HEK293 (cell line): Measurements from ENCODE around the gene CCSER1.

Experiments used
- CTCF ChIA-PET: fragments of 350-600 bp; formaldehyde crosslinking; extraction: SDS; loops from one replicate; lab custom pipeline; 2021; ENCODE audit warnings: antibody characterized with exemption; lab: Yijun Ruan, JAX
- POLR2A ChIA-PET: fragments of 300-600 bp; formaldehyde crosslinking; extraction: SDS; loops from one replicate; lab custom pipeline; 2020; ENCODE audit warnings: antibody characterized with exemption, inconsistent platforms; lab: Yijun Ruan, JAX
- H3K27ac ChIP-seq: fragments of 200-500 bp; sonication (Bioruptor generic); 2 replicates; pipeline ENCODE4 v1.5.1; 2014; ENCODE audit warnings: low read depth, low read length, control low read depth, inconsistent platforms; ENCODE audit errors: extremely low read depth
- H3K36me3 ChIP-seq, 2 experiments: fragments of 200-500 bp in 1 of 2; sonication (Bioruptor generic) in 1 of 2; 1 replicate in 1 of 2; 2 replicates in 1 of 2; pipeline ENCODE4 v1.5.1; 2014 to 2017; ENCODE audit warnings: inconsistent platforms in 2 of 2, low read length in 2 of 2; ENCODE audit not compliant: control insufficient read depth in 2 of 2, insufficient read depth in 1 of 2
- H3K4me1 ChIP-seq: fragments of 200-500 bp; sonication (Bioruptor generic); 2 replicates; pipeline ENCODE4 v1.5.1; 2014; ENCODE audit warnings: mild to moderate bottlenecking, low read length, inconsistent platforms; ENCODE audit not compliant: control insufficient read depth, insufficient read depth
- H3K4me3 ChIP-seq: 2 replicates; pipeline ENCODE4 v1.5.1; 2011; ENCODE audit warnings: low read depth, mild to moderate bottlenecking, control low read depth, low read length, moderate library complexity
- H3K9me3 ChIP-seq: fragments of 200-500 bp; sonication (Bioruptor generic); 2 replicates; pipeline ENCODE4 v1.5.1; 2014; ENCODE audit warnings: low read depth, low read length, inconsistent platforms; ENCODE audit not compliant: control insufficient read depth, insufficient read depth
- CTCF ChIP-seq: fragments of 450-650 bp; formaldehyde crosslinking; IDR thresholded peaks from 2 replicates; pipeline ENCODE4 v1.5.1; 2016; ENCODE audit warnings: missing biosample characterization, missing genetic modification characterization
- GLI2 ChIP-seq: fragments of 450-650 bp; formaldehyde crosslinking; IDR thresholded peaks from 2 replicates; pipeline ENCODE4; 2017; ENCODE audit warnings: missing biosample characterization, missing genetic modification characterization, low read depth, borderline replicate concordance
- GLI4 ChIP-seq: fragments of 450-650 bp; formaldehyde crosslinking; IDR thresholded peaks from 2 replicates; pipeline ENCODE4 v1.5.1; 2016; ENCODE audit warnings: missing biosample characterization, missing genetic modification characterization
- KLF16 ChIP-seq: fragments of 450-650 bp; formaldehyde crosslinking; IDR thresholded peaks from 2 replicates; pipeline ENCODE4 v1.5.1; 2017; ENCODE audit warnings: missing biosample characterization, missing genetic modification characterization
- MEIS1 ChIP-seq: sonication (generic); formaldehyde crosslinking; IDR thresholded peaks from 2 replicates; pipeline ENCODE4 v1.8.1; 2022; ENCODE audit warnings: missing genetic modification reagents, mild to moderate bottlenecking, borderline replicate concordance
- MYNN ChIP-seq: fragments of 450-650 bp; formaldehyde crosslinking; IDR thresholded peaks from 2 replicates; pipeline ENCODE4 v1.5.1; 2016; ENCODE audit warnings: missing biosample characterization, missing genetic modification characterization, borderline replicate concordance
- REPIN1 ChIP-seq: fragments of 450-650 bp; formaldehyde crosslinking; IDR thresholded peaks from 2 replicates; pipeline ENCODE4 v1.5.1; 2017; ENCODE audit warnings: missing biosample characterization, missing genetic modification characterization, low read depth
- SCRT1 ChIP-seq: fragments of 450-650 bp; formaldehyde crosslinking; IDR thresholded peaks from 2 replicates; pipeline ENCODE4 v1.5.1; 2016; ENCODE audit warnings: missing biosample characterization, missing genetic modification characterization, borderline replicate concordance
- TRIM28 ChIP-seq: IDR thresholded peaks from 2 replicates; pipeline ENCODE4 v1.6.1; 2011; ENCODE audit warnings: low read length, control low read depth, borderline replicate concordance
- YY1 ChIP-seq: fragments of 450-650 bp; formaldehyde crosslinking; IDR thresholded peaks from 2 replicates; pipeline ENCODE4 v1.5.1; 2018; ENCODE audit warnings: missing biosample characterization, missing genetic modification characterization
- ZFHX2 ChIP-seq: fragments of 450-650 bp; formaldehyde crosslinking; conservative IDR thresholded peaks from 2 replicates; pipeline ENCODE4 v1.5.1; 2016; ENCODE audit warnings: missing biosample characterization, missing genetic modification characterization
- ZFP3 ChIP-seq: fragments of 450-650 bp; formaldehyde crosslinking; IDR thresholded peaks from 2 replicates; pipeline ENCODE4 v1.5.1; 2016; ENCODE audit warnings: low read depth, missing biosample characterization, missing genetic modification characterization
- ZNF311 ChIP-seq: fragments of 450-650 bp; formaldehyde crosslinking; IDR thresholded peaks from 2 replicates; pipeline ENCODE4 v1.5.1; 2017; ENCODE audit warnings: missing biosample characterization, missing genetic modification characterization, borderline replicate concordance
- ZNF37A ChIP-seq: fragments of 450-650 bp; IDR thresholded peaks from 2 replicates; pipeline ENCODE4 v1.5.1; 2018; ENCODE audit warnings: missing biosample characterization, missing genetic modification characterization
- ZNF394 ChIP-seq: fragments of 450-650 bp; formaldehyde crosslinking; IDR thresholded peaks from 2 replicates; pipeline ENCODE4 v1.5.1; 2016; ENCODE audit warnings: missing biosample characterization, missing genetic modification characterization, mild to moderate bottlenecking, moderate library complexity, borderline replicate concordance
- ZNF473 ChIP-seq: fragments of 450-650 bp; formaldehyde crosslinking; IDR thresholded peaks from 2 replicates; pipeline ENCODE4 v1.5.1; 2017; ENCODE audit warnings: missing biosample characterization, missing genetic modification characterization
- ZNF48 ChIP-seq: fragments of 450-650 bp; formaldehyde crosslinking; IDR thresholded peaks from 2 replicates; pipeline ENCODE4 v1.5.1; 2016; ENCODE audit warnings: missing biosample characterization, missing genetic modification characterization
- ZNF488 ChIP-seq: fragments of 450-650 bp; formaldehyde crosslinking; IDR thresholded peaks from 2 replicates; pipeline ENCODE4 v1.5.1; 2016; ENCODE audit warnings: missing biosample characterization, missing genetic modification characterization
- ZNF529 ChIP-seq: fragments of 450-650 bp; formaldehyde crosslinking; IDR thresholded peaks from 2 replicates; pipeline ENCODE4 v1.5.1; 2017; ENCODE audit warnings: missing genetic modification characterization, missing biosample characterization; ENCODE audit not compliant: insufficient replicate concordance
- ZNF596 ChIP-seq: fragments of 450-650 bp; IDR thresholded peaks from 2 replicates; pipeline ENCODE4 v1.5.0; 2018; ENCODE audit warnings: missing biosample characterization, mild to moderate bottlenecking, missing genetic modification characterization, moderate library complexity
- ZNF624 ChIP-seq: fragments of 450-650 bp; formaldehyde crosslinking; IDR thresholded peaks from 2 replicates; pipeline ENCODE4 v1.5.1; 2017; ENCODE audit warnings: missing biosample characterization, missing genetic modification characterization
- ZNF629 ChIP-seq: fragments of 450-650 bp; formaldehyde crosslinking; IDR thresholded peaks from 2 replicates; pipeline ENCODE4 v1.5.1; 2017; ENCODE audit warnings: missing biosample characterization, missing genetic modification characterization
- ZSCAN23 ChIP-seq: fragments of 450-650 bp; formaldehyde crosslinking; IDR thresholded peaks from 2 replicates; pipeline ENCODE4 v1.5.1; 2016; ENCODE audit warnings: missing biosample characterization, missing genetic modification characterization
- TF ChIP-seq, protein P1 (sequence below): fragments of 450-650 bp; formaldehyde crosslinking; IDR thresholded peaks from 2 replicates; pipeline ENCODE4 v1.5.1; 2016; ENCODE audit warnings: missing biosample characterization, missing genetic modification characterization, low read depth
- TF ChIP-seq, protein P2 (sequence below): fragments of 450-650 bp; formaldehyde crosslinking; IDR thresholded peaks from 2 replicates; pipeline ENCODE4 v1.5.1; 2016; ENCODE audit warnings: missing biosample characterization, missing genetic modification characterization, low read depth

CCSER1 gene

DNA sequence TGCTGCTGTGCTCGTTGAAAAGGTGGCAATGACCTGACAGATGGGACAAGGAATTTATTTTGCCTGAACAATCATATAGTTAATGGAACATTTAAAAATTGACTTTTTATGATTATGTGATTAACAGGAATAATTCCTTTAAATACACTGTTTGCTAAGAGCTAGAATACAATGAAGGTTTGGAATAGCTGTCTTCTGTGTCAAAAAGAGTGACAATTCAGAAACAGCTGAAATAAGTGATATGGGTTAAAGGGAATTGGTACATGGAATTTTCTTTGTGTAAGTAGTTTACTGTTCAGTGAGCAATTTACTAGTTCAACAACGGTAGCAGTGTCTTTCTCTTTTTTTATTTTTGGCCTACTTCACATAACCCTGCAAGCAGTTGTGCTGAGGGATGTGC, 1093.1 kb downstream of the CCSER1 start (continued):
- no peak for TF ChIP-seq CTCF

GRCh38 chr4:91222014-91222413, 1094.8 kb downstream of the CCSER1 start:
- TF ChIP-seq ZNF473 (tag by site-specific recombination): no peak
- no peak for TF ChIP-seq ZNF624 (tag by site-specific recombination)
- TF ChIP-seq MEIS1 (CRISPR knock-in tag): no peak
- TF ChIP-seq ZNF488: no peak
- TF ChIP-seq KLF16 (tag by site-specific recombination): no peak
- no peak for TF ChIP-seq ZNF596
- TF ChIP-seq TRIM28: no peak
- TF ChIP-seq ZNF629 (tag by site-specific recombination): no peak
- no peak for TF ChIP-seq ZNF48
- no peak for TF ChIP-seq ZNF311 (tag by site-specific recombination)
- no peak for TF ChIP-seq ZFP3
- TF ChIP-seq ZFHX2 (tag by site-specific recombination): no peak
- no peak for TF ChIP-seq GLI2 (tag by site-specific recombination)
- TF ChIP-seq REPIN1: no peak
- TF ChIP-seq, protein P1, sequence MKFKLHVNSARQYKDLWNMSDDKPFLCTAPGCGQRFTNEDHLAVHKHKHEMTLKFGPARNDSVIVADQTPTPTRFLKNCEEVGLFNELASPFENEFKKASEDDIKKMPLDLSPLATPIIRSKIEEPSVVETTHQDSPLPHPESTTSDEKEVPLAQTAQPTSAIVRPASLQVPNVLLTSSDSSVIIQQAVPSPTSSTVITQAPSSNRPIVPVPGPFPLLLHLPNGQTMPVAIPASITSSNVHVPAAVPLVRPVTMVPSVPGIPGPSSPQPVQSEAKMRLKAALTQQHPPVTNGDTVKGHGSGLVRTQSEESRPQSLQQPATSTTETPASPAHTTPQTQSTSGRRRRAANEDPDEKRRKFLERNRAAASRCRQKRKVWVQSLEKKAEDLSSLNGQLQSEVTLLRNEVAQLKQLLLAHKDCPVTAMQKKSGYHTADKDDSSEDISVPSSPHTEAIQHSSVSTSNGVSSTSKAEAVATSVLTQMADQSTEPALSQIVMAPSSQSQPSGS (tag by site-specific recombination): no peak
- TF ChIP-seq SCRT1 (tag by site-specific recombination): no peak
- Histone ChIP-seq H3K4me3 (no peak overlapping the region), H3K9me3 (no peaks in the 10 kb centered on the region), H3K27ac (no peak overlapping the region), H3K4me1 (no peaks in the 10 kb centered on the region), H3K36me3 (no peaks in the 10 kb centered on the region)
- ChIA-PET CTCF (no interaction called here), POLR2A (no interaction called here)

- ChIA-PET CTCF (no interaction called here), POLR2A (no interaction called here)
- no peak overlapping the region for H3K27ac ChIP-seq
These were observed 1099.7 kb downstream of the CCSER1 start for GRCh38 chr4:91226867-91227266.

More at GRCh38 chr4:91226867-91227266, 1099.7 kb downstream of the CCSER1 start:
- no peak overlapping the region for H3K4me3 ChIP-seq
- no peaks in the 10 kb centered on the region for H3K36me3 ChIP-seq
- H3K4me1 ChIP-seq: no peaks in the 10 kb centered on the region
- H3K9me3 ChIP-seq: no peaks in the 10 kb centered on the region
- TF ChIP-seq ZNF37A (tag by site-specific recombination) (no peak), YY1 (no peak), ZSCAN23 (tag by site-specific recombination) (no peak), ZNF529 (tag by site-specific recombination) (no peak), MYNN (tag by site-specific recombination) (no peak), GLI4 (tag by site-specific recombination) (no peak), ZNF394 (tag by site-specific recombination) (no peak)
- TF ChIP-seq, protein P2, sequence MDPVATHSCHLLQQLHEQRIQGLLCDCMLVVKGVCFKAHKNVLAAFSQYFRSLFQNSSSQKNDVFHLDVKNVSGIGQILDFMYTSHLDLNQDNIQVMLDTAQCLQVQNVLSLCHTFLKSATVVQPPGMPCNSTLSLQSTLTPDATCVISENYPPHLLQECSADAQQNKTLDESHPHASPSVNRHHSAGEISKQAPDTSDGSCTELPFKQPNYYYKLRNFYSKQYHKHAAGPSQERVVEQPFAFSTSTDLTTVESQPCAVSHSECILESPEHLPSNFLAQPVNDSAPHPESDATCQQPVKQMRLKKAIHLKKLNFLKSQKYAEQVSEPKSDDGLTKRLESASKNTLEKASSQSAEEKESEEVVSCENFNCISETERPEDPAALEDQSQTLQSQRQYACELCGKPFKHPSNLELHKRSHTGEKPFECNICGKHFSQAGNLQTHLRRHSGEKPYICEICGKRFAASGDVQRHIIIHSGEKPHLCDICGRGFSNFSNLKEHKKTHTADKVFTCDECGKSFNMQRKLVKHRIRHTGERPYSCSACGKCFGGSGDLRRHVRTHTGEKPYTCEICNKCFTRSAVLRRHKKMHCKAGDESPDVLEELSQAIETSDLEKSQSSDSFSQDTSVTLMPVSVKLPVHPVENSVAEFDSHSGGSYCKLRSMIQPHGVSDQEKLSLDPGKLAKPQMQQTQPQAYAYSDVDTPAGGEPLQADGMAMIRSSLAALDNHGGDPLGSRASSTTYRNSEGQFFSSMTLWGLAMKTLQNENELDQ (tag by site-specific recombination): no peak
- TF ChIP-seq, all 188 proteins: peak for 0
